IMR-90 (cell line): ENCODE results near the gene KCNJ10.

ENCODE experiments used
- CEBPB ChIP-seq: IDR thresholded peaks from 2 replicates; pipeline ENCODE4 v1.6.1; 2012; ENCODE audit warnings: low read depth, low read length, improper control_type of control experiment
- ELK1 ChIP-seq: fragments of 150-350 bp; IDR thresholded peaks from 2 replicates; pipeline ENCODE4 v1.6.1; 2016; ENCODE audit warnings: low read depth, mild to moderate bottlenecking, low read length, moderate library complexity, borderline replicate concordance
- FOS ChIP-seq: fragments of 150-350 bp; IDR thresholded peaks from 2 replicates; pipeline ENCODE4 v1.6.1; 2016; ENCODE audit warnings: low read depth, low read length
- MAFK ChIP-seq: IDR thresholded peaks from 2 replicates; pipeline ENCODE4 v1.6.1; 2012; ENCODE audit warnings: low read depth, low read length, improper control_type of control experiment
- MAZ ChIP-seq: IDR thresholded peaks from 2 replicates; pipeline ENCODE4 v1.6.1; 2012; ENCODE audit warnings: low read depth, mild to moderate bottlenecking, low read length, improper control_type of control experiment, moderate library complexity, borderline replicate concordance
- MXI1 ChIP-seq: IDR thresholded peaks from 2 replicates; pipeline ENCODE4 v1.6.1; 2012; ENCODE audit warnings: low read depth, mild to moderate bottlenecking, low read length, moderate library complexity, borderline replicate concordance
- NFE2L2 ChIP-seq: fragments of 150-350 bp; IDR thresholded peaks from 2 replicates; pipeline ENCODE4 v1.6.1; 2016; ENCODE audit warnings: low read depth, mild to moderate bottlenecking, low read length
- POLR2A ChIP-seq: IDR thresholded peaks from 2 replicates; pipeline ENCODE4 v1.6.1; 2012; ENCODE audit warnings: mild to moderate bottlenecking, low read depth, low read length
- RFX5 ChIP-seq: IDR thresholded peaks from 2 replicates; pipeline ENCODE4 v1.8.0; 2012; ENCODE audit warnings: low read depth, mild to moderate bottlenecking, low read length, moderate library complexity
- SMC3 ChIP-seq: fragments of 150-350 bp; IDR thresholded peaks from 2 replicates; pipeline ENCODE4 v1.6.1; 2016; ENCODE audit warnings: low read depth, mild to moderate bottlenecking, antibody characterized with exemption, low read length, moderate library complexity
- TF ChIP-seq, protein P1 (sequence below): conservative IDR thresholded peaks from 2 replicates; pipeline ENCODE4 v1.5.1; 2012; ENCODE audit warnings: mild to moderate bottlenecking, low read depth, low read length, improper control_type of control experiment
- TF ChIP-seq, protein P2 (sequence below): fragments of 150-350 bp; IDR thresholded peaks from 2 replicates; pipeline ENCODE4 v1.6.1; 2017; ENCODE audit warnings: mild to moderate bottlenecking, antibody characterized with exemption, low read length, low read depth

- TF ChIP-seq POLR2A: no peak
- TF ChIP-seq, protein P1, sequence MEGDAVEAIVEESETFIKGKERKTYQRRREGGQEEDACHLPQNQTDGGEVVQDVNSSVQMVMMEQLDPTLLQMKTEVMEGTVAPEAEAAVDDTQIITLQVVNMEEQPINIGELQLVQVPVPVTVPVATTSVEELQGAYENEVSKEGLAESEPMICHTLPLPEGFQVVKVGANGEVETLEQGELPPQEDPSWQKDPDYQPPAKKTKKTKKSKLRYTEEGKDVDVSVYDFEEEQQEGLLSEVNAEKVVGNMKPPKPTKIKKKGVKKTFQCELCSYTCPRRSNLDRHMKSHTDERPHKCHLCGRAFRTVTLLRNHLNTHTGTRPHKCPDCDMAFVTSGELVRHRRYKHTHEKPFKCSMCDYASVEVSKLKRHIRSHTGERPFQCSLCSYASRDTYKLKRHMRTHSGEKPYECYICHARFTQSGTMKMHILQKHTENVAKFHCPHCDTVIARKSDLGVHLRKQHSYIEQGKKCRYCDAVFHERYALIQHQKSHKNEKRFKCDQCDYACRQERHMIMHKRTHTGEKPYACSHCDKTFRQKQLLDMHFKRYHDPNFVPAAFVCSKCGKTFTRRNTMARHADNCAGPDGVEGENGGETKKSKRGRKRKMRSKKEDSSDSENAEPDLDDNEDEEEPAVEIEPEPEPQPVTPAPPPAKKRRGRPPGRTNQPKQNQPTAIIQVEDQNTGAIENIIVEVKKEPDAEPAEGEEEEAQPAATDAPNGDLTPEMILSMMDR: peak; percentile 93
- TF ChIP-seq CEBPB: no peak
- TF ChIP-seq NFE2L2: no peak
- TF ChIP-seq MAZ: peak; percentile 42; the same call in 1 of the 2 replicates
- TF ChIP-seq RFX5: no peak
- peak; percentile 60 for TF ChIP-seq SMC3
- TF ChIP-seq, protein P2, sequence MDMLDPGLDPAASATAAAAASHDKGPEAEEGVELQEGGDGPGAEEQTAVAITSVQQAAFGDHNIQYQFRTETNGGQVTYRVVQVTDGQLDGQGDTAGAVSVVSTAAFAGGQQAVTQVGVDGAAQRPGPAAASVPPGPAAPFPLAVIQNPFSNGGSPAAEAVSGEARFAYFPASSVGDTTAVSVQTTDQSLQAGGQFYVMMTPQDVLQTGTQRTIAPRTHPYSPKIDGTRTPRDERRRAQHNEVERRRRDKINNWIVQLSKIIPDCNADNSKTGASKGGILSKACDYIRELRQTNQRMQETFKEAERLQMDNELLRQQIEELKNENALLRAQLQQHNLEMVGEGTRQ: no peak
- TF ChIP-seq MAFK: no peak
- no peak for TF ChIP-seq MXI1
- no peak for TF ChIP-seq ELK1
- no peak for TF ChIP-seq FOS
Observed at GRCh38 chr1:160085686-160086455, 15.9 kb upstream of the KCNJ10 start.
